DMS114 treated with DMSO at 0.1 percent for 48 hours (cell line): ENCODE results near the gene MYO1A.
"Not testable (repeated sequence)": the region's sequence is repeated elsewhere in the genome, so short reads cannot be mapped to it uniquely, and the experiment has no call there.

Source experiments
- DNase-seq: peaks from one replicate; lab custom pipeline; 2025; ENCODE audit not compliant: unreplicated experiment; lab: John Stamatoyannopoulos, UW

Gene MYO1A

GRCh38 chr12:56996793-56997545 lies 53.0 kb downstream of the MYO1A start:
- DNase-seq, result no peak

GRCh38 chr12:56995930-56996496 lies 53.9 kb downstream of the MYO1A start:
- no peak for DNase-seq

- no peak for DNase-seq
Observed at GRCh38 chr12:56995201-56995929, 54.6 kb downstream of the MYO1A start.

- no peak for DNase-seq
Observed at GRCh38 chr12:56994231-56994746, 55.6 kb downstream of the MYO1A start.

- no peak for DNase-seq
Observed at GRCh38 chr12:56993346-56993745, 56.6 kb downstream of the MYO1A start.

- DNase-seq, result no peak
Observed at GRCh38 chr12:56991319-56992246, 58.3 kb downstream of the MYO1A start.

GRCh38 chr12:56990648-56991318 lies 59.1 kb downstream of the MYO1A start:
- DNase-seq, result no peak

GRCh38 chr12:56989861-56990610 lies 59.9 kb downstream of the MYO1A start:
- no peak for DNase-seq

GRCh38 chr12:56988207-56988739 lies 61.7 kb downstream of the MYO1A start:
- DNase-seq, result no peak

- peak; percentile 79 for DNase-seq
Observed at GRCh38 chr12:56987551-56988053, 62.3 kb downstream of the MYO1A start.

- no peak for DNase-seq
Observed at GRCh38 chr12:56987011-56987410, 62.9 kb downstream of the MYO1A start.

- DNase-seq, result not testable (repeated sequence)
Observed at GRCh38 chr12:56985714-56986113, 64.2 kb downstream of the MYO1A start.

- DNase-seq, result no peak
Observed at GRCh38 chr12:56983386-56983785, 66.5 kb downstream of the MYO1A start.

GRCh38 chr12:56982578-56983236 lies 67.2 kb downstream of the MYO1A start:
- DNase-seq, result not testable (repeated sequence)

- no peak for DNase-seq
Observed at GRCh38 chr12:56980941-56981530, 68.9 kb downstream of the MYO1A start.

- no peak for DNase-seq
Observed at GRCh38 chr12:56980268-56980667, 69.7 kb downstream of the MYO1A start.

- DNase-seq, result no peak
Observed at GRCh38 chr12:56979628-56980027, 70.3 kb downstream of the MYO1A start.
